Activated CD4-positive, alpha-beta T cell treated with anti-CD3 and anti-CD28 coated beads for 4 hours (primary cell): ENCODE results near the gene GAGE12G.
A peak's percentile ranks its signal among the peaks of the same experiment; 100 is the strongest.
"Not testable (repeated sequence)": the region's sequence is repeated elsewhere in the genome, so short reads cannot be mapped to it uniquely, and the experiment has no call there.

Source experiments
- DNase-seq, 2 donors: peaks; one replicate each; pipeline ENCODE4 v3.0.0-alpha.2; 2020

GAGE12G gene

GRCh38 chrX:49570100-49570499, at the start of gene GAGE12G:
Gene GAGE12G (plus strand): TSS chrX:49570400. CDS start chrX:49571555, 1,155 bp downstream.
- not testable (repeated sequence) for DNase-seq

GRCh38 chrX:49531877-49532276, 38.3 kb upstream of the GAGE12G start, which contains the start of gene GAGE12C:
Gene GAGE12C (plus strand): TSS chrX:49532177. CDS start chrX:49533332, 1,155 bp downstream.
- not testable (repeated sequence) for DNase-seq

GRCh38 chrX:49541433-49541832, 28.8 kb upstream of the GAGE12G start, which contains the start of gene GAGE12D:
Gene GAGE12D (plus strand): TSS chrX:49541733. CDS start chrX:49542888, 1,155 bp downstream.
- DNase-seq: not testable (repeated sequence)

- DNase-seq: not testable (repeated sequence)
These were observed 19.2 kb upstream of the GAGE12G start, which contains the start of gene GAGE12E for GRCh38 chrX:49550989-49551388. Gene GAGE12E (plus strand): TSS chrX:49551289. CDS start chrX:49552444, 1,155 bp downstream.

GRCh38 chrX:49560542-49560941, 9.7 kb upstream of the GAGE12G start, which contains the start of gene GAGE12F:
Gene GAGE12F (plus strand): TSS chrX:49560842. CDS start chrX:49561997, 1,155 bp downstream.
- not testable (repeated sequence) for DNase-seq

GRCh38 chrX:49568728-49569127, 1.5 kb upstream of the GAGE12G start:
- not testable (repeated sequence) for DNase-seq

- not testable (repeated sequence) for DNase-seq
These were observed 1.0 kb upstream of the GAGE12G start for GRCh38 chrX:49569152-49569551.

GRCh38 chrX:49579649-49580048, 9.4 kb downstream of the GAGE12G start, which contains the start of gene GAGE12H:
Gene GAGE12H (plus strand): TSS chrX:49579949. CDS start chrX:49581104, 1,155 bp downstream.
- DNase-seq: not testable (repeated sequence)

- not testable (repeated sequence) for DNase-seq
These were observed 19.0 kb downstream of the GAGE12G start, which contains the start of gene GAGE2A for GRCh38 chrX:49589196-49589595. Gene GAGE2A (plus strand): TSS chrX:49589496. CDS start chrX:49590651, 1,155 bp downstream.

- DNase-seq: peak in 1 of 2 donors; percentile 1
These were observed 19.7 kb downstream of the GAGE12G start for GRCh38 chrX:49589769-49590478.

GRCh38 chrX:49590488-49590887, 20.3 kb downstream of the GAGE12G start:
- not testable (repeated sequence) for DNase-seq

- not testable (repeated sequence) for DNase-seq
These were observed 28.5 kb downstream of the GAGE12G start, which contains the start of gene GAGE1 for GRCh38 chrX:49598720-49599119. Gene GAGE1 (plus strand): TSS chrX:49599020. CDS start chrX:49600175, 1,155 bp downstream.

GRCh38 chrX:49610718-49611310, 40.6 kb downstream of the GAGE12G start:
- no peak for DNase-seq

- DNase-seq: no peak
These were observed 48.4 kb downstream of the GAGE12G start for GRCh38 chrX:49618574-49618973.
